Epithelial cell of proximal tubule (primary cell): ENCODE data around the gene PTPRN2. TPM values are rescaled to one million over a fixed set of nuclear protein-coding genes. Genes with fewer than 3 reads are reported as not detected.

ENCODE experiments used
- DNase-seq: peaks from one replicate; pipeline ENCODE4 v3.0.0-alpha.2; 2011; ENCODE audit warnings: low read depth
- H3K4me3 ChIP-seq: 2 replicates; pipeline ENCODE4 v1.5.1; 2011; ENCODE audit warnings: low read depth, mild to moderate bottlenecking, low read length
- CTCF ChIP-seq: conservative IDR thresholded peaks from 2 replicates; pipeline ENCODE4 v1.5.1; 2012; ENCODE audit warnings: low read depth, mild to moderate bottlenecking, low read length
- total RNA-seq: library from RNA; depleted of rRNA; stranded (reverse); fragments of >200 nt; gene quantifications from 2 replicates; pipeline ENCODE4 v1.2.3, GENCODE V29; 2015

Gene PTPRN2
- total RNA-seq, 1 donor from 2014 or later = 2.8 TPM

DNA sequence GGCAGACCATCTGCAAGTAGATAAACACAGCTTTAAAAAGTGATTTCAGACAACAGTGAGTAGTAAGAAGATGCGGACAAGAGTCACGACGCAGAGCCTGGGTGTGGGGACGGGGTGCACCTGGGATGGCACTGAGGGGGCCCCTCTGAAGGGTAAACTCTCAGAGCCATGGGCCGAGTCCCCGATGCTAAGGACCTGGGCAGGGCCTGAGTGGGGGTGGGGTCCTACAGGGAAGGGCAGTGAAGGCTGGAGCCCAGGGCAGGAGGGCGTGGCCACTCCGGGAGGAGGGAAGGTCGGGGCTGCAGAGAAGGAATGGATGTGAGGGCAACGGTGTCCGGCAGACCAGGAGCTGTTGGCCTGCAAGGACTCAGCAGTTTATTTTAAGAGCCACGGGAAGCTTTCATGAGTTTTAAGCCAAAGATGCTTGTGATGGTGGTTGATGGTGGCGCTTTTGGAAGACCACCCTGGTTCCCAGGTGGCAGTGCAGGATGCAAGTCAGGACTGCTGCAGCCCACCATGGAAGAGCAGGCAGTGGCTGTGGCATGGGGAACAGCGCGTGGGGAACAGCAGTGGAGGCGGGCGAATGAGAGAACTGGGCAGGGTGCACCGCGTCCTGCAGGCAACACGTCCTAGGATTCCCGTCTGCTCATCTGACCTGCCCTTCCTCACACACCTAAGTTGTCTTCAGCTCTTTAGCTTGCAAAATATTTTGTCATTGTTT lies 954.0 kb downstream of the PTPRN2 start:
- DNase-seq = no peak
- no peak for TF ChIP-seq CTCF

GRCh38 chr7:157630301-157630853 lies 957.2 kb downstream of the PTPRN2 start:
- DNase-seq = no peak
- no peak overlapping the region for H3K4me3 ChIP-seq
- TF ChIP-seq CTCF = no peak

More for the DNA sequence above, 954.0 kb downstream of the PTPRN2 start:
- H3K4me3 ChIP-seq = no peak overlapping the region

GRCh38 chr7:157628456-157628855 lies 959.2 kb downstream of the PTPRN2 start:
- no peak for DNase-seq
- TF ChIP-seq CTCF = no peak
- H3K4me3 ChIP-seq = no peak overlapping the region

DNA sequence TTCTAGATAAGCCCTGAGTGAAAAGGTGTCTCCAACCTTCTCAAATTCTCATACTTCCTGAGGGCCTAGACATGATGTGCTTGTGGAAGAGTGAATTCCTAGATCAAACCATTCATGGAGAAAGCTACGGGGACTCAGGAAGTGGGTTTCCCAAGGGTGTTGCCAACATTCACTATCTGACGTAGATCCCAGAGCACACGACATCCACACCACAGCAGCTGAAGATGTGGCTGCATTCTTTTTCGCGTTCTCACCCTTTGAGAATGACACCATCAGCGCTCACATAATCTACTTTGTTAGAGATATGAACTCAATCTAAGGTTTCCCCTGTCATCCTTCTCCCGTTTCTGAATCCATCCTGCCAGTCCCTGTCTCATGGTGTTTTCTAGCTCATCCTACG lies 960.0 kb downstream of the PTPRN2 start:
- no peak for DNase-seq
- no peak for TF ChIP-seq CTCF
- no peak overlapping the region for H3K4me3 ChIP-seq

DNA sequence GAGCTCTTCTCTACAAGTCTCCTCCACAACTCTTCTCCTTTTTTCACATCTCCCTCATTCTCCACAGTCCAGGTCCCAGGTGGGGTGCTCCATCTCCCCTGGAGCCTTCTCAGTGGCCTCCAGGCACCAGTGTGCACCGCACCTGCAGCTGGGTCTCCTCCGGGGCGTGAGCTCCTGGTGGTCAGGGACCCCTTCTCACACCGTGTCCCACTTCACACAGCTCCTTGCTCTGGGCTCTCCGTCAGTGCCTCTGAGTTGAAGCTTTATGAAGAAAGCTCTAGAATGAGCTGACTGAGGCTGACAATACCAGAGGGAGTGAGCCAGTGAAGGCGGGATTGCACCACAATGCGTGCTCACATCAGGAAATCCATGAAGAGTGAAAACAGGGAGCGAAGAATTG lies 960.6 kb downstream of the PTPRN2 start:
- no peak for DNase-seq
- no peak for TF ChIP-seq CTCF
- no peak overlapping the region for H3K4me3 ChIP-seq

DNA sequence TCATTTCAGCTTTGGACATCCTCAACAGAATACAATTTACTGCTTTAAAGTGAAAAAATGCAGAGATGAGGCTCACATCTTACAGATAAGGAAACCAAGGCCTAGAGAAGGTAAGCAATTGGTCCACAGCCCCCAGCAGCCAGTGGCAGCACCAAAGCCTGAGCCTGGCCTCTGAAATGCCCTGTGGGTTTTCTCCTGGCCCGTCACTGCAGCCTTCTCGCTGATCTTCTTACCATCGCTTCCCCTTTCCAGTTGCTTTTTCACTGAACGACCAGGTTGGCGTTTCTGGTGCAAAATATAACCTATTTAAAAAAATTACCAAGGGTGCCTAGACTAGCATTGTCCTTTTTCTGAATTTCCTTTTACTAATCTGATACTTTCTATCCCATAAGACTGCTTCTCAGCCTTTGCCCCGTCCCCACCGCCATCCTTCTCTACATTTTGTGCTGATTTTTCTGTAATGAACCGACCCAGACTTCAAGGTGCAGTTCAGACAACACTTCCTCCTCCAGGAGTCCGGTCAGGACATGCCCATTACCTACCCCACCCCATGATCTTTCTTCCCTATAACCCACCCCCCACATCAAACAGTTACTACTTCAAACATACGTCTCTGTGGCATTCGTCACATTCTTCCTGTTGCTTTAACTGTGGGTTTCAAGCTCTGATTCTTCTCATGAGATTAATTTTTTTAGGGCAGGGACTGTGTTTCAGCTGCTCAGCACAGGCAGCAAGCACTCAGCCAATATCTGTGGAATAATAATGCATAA lies 961.5 kb downstream of the PTPRN2 start:
- no peak for TF ChIP-seq CTCF
- H3K4me3 ChIP-seq = no peak overlapping the region
- no peak for DNase-seq
